HL-60/S4 (cell line): ENCODE data around the gene KIF16B.

ENCODE experiments used
- in situ Hi-C: fragments of 300-500 bp; cut with MboI; formaldehyde crosslinking; loops from 2 replicates; pipeline ENCODE4 v1.14.3; 2022; ENCODE audit warnings: low sequenced_read_pairs

The KIF16B gene

DNA sequence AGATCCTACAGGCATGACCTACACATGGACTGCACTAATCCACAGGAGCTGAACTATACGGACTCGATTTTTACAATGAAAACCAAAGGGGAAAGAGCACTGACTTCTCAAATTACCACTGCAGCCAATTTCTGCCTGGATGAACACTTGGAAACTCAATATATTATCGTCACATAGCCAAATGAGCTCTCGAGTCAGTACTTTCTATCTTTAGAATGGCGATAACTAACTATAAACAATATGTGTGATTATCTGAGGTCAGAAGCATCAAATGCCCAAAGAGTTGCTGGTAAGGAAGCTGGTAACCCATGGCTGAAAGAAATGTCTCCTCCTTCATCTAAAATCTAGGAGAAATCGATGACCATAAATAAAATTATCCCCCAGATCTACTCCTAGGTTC, 86.7 kb downstream of the KIF16B start:
- in situ Hi-C loops = loop anchor here (25.0 kb wide), 1 partner anchor 774 kb away; no protein-coding TSS in a partner anchor

DNA sequence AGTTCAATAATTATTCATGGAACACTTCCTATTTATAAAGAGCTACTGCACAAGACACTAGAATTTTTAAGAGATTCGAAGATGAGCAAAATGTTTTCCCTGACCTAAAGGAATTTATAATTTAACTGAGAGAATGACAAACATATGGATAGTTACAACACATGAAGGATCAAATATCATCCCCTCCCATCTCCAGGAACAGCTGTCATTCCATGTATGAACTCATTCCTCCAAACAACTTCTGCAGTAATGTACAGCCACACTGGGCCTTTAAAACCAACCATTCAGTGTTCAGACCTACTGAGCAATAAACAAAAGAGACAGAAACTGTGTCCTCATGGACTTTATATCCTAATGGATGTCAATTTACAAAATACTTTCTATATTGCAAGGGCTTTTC, 87.8 kb downstream of the KIF16B start:
- in situ Hi-C loops = loop anchor here (25.0 kb wide), 1 partner anchor 773 kb away; no protein-coding TSS in a partner anchor

DNA sequence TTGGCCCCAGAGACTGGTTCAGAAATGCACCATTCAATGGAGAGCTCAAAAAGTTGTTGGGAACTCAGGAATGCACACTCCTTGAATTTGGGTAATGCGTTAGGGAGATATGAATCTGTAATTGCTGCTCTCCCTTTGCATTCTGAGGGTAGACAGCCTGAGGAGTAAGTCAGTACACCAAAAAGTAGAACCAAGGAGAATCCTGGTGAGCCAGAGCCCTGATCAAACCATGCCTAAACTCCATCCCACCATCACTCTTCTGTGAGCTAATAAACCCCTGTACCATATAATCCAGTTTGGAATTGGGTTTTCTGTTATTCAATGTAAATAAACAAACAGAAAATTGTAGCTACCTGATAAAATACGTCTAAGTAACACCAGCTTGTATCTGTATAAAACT, 90.2 kb downstream of the KIF16B start:
- in situ Hi-C loops = loop anchor here (25.0 kb wide), 1 partner anchor 771 kb away; no protein-coding TSS in a partner anchor

GRCh38 chr20:16481977-16482376, 91.3 kb downstream of the KIF16B start:
- in situ Hi-C loops = loop anchor here (25.0 kb wide), 1 partner anchor 770 kb away; no protein-coding TSS in a partner anchor

- in situ Hi-C loops = loop anchor here (25.0 kb wide), 1 partner anchor 767 kb away; no protein-coding TSS in a partner anchor
These were observed 93.6 kb downstream of the KIF16B start for GRCh38 chr20:16479666-16480065.

DNA sequence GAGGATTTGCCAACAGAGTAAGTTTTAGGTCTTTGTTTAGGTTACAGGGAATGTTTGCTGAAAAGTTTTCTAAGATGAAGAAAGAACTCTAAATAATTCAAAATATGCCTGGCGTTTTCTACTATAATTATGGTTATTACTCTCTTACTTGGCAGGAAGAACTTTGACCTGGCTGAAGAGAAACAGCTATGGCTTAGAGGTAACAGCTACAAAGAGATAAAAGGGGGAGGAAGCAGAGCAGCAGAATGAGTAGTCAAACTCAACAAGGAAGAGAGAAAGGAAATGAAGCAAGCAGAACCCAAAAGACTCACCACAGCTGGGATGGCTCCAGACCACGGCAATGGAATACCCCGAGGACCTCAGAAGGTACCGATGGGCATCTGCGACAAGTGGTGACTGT, 95.6 kb downstream of the KIF16B start:
- in situ Hi-C loops = loop anchor here (25.0 kb wide), 1 partner anchor 765 kb away; no protein-coding TSS in a partner anchor

GRCh38 chr20:16476032-16476431, 97.2 kb downstream of the KIF16B start:
- in situ Hi-C loops = loop anchor here (25.0 kb wide), 1 partner anchor 764 kb away; no protein-coding TSS in a partner anchor

DNA sequence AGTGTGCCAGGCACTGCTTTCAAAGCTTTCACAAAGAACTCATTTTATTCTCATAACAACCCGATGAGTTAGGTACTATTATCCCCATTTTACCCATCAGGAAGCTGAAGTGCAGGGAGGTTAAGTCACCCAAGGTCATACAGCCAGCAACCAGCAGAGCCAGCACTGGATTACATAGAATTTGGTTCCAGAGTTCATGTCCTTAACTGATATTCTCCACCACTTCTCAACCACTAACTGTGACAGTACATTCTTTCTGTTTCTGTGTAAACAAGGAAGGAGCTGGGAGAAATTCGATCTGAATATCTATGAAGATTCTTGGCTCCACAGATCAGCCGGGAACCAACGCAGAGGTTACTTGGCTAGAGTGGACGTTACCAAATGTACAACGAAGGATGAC, 98.0 kb downstream of the KIF16B start:
- in situ Hi-C loops = loop anchor here (25.0 kb wide), 1 partner anchor 763 kb away; no protein-coding TSS in a partner anchor

DNA sequence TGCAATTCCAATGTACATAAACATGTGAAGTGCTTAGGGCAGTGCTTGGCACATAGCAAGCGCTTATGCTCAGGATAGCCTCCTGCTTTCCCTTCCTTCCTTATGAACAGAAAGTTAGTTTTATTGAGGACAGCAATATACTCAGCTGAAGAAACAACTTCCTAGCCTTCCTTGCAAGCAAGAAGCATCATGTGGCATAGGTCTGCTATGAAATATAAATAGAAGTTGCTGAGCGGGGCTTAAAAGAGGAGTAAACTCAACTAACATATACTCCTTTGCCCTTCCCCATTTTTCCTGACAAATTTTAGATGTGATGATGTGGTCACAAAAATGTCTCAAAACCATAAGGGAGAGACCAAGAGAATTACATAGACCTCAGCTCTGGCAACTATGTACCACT, 98.9 kb downstream of the KIF16B start:
- in situ Hi-C loops = no loop called here

DNA sequence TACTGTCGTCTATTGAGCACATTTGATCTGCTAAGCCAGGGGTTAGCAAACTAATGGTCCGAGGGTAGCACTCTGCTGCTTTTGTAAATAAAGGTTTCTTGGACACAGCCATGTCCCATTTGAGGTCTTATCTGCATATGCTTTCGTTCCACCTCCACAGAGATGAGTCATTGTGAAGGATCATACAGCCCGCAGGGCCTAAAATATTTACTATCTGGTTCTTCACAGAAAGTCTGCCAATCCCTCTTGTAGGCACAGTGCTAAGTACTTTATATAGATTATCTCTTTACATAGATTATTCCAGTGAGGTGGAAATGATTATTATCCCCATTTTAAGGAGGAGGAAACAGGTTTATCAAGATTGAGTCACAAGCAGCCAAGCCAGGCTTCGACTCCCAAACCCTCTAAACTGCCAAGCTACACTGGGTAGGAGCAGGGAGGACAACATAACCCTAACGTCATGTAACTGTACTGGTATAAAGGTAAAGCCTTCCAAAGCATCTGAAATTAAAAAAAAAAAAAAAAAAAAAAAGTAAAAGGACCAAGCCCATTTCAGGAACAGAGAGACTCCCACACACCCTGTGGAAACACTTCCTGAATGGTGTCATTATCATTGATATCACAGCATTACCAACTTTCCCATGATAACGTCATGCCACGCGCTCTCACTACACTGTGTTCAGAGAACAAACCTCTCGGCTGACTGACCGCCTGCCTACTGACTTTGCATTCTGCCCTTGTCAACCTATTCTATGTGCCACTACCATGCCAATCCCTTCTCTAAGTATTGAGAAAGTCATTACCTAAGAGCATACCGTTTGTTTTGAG, 101.0 kb downstream of the KIF16B start:
- in situ Hi-C loops = no loop called here

- in situ Hi-C loops = no loop called here
These were observed 103.8 kb downstream of the KIF16B start for GRCh38 chr20:16469395-16469905.

- in situ Hi-C loops = no loop called here
These were observed 110.5 kb downstream of the KIF16B start for GRCh38 chr20:16462711-16463110.

- in situ Hi-C loops = no loop called here
These were observed 114.1 kb downstream of the KIF16B start for GRCh38 chr20:16459019-16459700.

DNA sequence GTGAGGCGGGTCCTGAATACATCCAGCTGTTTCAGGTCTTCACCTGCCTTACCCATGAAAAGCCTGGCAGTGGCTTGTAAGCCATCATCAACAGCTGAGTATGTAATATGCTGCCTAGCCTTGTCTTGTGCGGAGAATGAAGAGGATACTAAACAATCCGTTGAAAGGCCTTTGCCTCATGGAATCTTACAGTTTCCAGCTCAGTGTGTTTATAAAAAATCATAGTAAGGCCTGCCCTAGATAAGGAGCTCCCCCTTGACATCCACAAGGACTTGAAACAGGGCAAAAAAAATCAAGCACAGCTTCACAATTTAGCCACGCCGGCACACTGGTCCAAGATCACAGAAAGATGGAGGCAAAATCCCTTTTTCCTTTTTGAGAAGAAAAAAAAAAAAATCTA, 115.7 kb downstream of the KIF16B start:
- in situ Hi-C loops = no loop called here

DNA sequence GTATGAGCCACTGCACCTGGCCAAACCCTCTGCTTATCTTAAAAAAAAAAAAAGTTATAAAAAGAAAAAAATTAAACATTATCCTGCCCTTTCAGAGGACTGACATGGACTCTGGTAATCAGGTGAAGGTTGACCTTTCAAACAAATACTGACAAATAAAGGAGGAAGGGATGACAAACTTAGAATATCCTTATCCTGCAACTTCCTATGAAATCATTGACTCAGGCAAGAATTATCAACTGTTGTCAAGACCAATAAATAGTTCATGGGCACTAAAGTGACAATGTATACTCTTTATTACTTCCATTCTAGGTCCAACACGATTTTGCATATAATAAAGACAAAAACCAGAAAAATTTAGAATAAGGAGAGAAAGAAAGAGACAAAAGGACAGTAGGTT, 117.9 kb downstream of the KIF16B start:
- in situ Hi-C loops = no loop called here

DNA sequence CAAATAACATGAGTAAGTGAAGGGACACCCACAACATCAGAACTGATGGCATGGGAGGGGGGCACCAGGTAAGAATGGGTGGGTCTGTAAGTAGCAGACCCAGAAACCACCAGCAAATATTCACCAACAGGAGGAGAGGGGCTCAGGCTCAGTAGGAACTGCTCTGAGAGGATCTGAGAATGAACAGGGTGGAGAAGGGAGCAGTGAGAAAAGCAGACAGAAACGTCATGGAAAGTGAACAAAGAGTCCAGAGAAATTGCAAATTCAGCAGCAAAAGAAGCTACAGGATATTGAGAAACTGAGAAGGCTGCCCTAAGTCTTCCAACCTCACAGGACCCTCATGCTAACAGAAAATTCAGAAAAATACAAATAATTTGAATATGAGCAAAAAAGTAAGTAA, 121.3 kb downstream of the KIF16B start:
- in situ Hi-C loops = no loop called here

- in situ Hi-C loops = no loop called here
These were observed 122.2 kb downstream of the KIF16B start for GRCh38 chr20:16451001-16451400.

GRCh38 chr20:16446991-16447390, 126.3 kb downstream of the KIF16B start:
- in situ Hi-C loops = no loop called here

DNA sequence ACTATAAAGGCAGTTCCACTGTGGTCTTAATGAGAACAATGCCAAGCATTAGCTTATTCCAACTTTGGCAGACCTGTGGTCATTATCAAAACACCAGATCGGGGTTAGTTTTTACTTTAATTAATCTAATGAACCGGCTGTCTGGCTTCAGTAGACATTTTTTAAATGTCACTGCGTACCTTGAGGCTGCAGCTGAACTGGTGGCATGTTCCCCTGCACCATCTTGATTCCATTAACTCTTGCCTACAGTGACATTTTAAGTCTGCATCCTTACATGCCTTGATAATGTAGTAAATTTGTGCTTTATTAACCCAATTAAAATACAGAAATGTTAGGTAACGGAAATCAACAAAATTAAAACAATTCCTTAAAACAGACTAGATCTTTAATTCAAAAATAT, 127.0 kb downstream of the KIF16B start:
- in situ Hi-C loops = no loop called here

DNA sequence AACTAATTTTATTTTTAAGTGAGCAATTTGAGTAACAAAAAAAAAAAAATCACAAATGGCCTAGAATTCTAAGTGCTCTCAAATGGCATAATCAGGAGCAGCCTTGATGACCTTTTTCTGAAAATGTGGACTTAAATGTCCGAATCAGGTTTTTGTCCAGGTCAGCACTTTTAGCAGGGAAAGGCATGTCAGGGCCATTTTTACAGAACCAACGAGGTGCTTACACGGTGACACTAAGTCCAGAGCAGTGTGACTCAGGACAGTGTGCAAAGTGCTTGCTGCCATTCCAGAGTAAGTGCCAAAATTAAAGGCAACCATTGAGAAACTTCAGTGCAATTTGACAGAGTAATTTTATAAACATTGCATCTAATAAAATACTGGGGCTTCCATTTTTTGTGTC, 127.8 kb downstream of the KIF16B start:
- in situ Hi-C loops = no loop called here

GRCh38 chr20:16444057-16444777, 129.0 kb downstream of the KIF16B start:
- in situ Hi-C loops = no loop called here
